Astrocyte (in vitro differentiated cells and primary cell): ENCODE measurements around the gene TMEM87A. TPM values are rescaled to one million over a fixed set of nuclear protein-coding genes. Genes with fewer than 3 reads are reported as not detected.

Experiments
- DNase-seq: peaks from one replicate; pipeline ENCODE4 v3.0.0-alpha.2; 2010; ENCODE audit warnings: low read depth
- FAIRE-seq: peaks from 2 replicates; lab custom pipeline; 2011; peaks lifted over from hg19 to GRCh38; lab: Jason Lieb, UNC
- H2AFZ ChIP-seq: 2 replicates; pipeline ENCODE4 v1.6.0; 2012; ENCODE audit warnings: low read depth, low read length, inconsistent platforms
- H3K27ac ChIP-seq: 2 replicates; pipeline ENCODE4 v1.5.1; 2011; ENCODE audit warnings: low read depth, low read length, inconsistent platforms
- H3K27me3 ChIP-seq: 2 replicates; pipeline ENCODE4 v1.6.0; 2011; ENCODE audit warnings: low read length, inconsistent platforms; ENCODE audit not compliant: insufficient read depth
- H3K36me3 ChIP-seq: 2 replicates; pipeline ENCODE4 v1.5.1; 2011; ENCODE audit warnings: low read length, inconsistent platforms; ENCODE audit not compliant: insufficient read depth
- H3K4me1 ChIP-seq: 2 replicates; pipeline ENCODE4 v1.5.1; 2011; ENCODE audit warnings: low read length, inconsistent platforms; ENCODE audit not compliant: insufficient read depth
- H3K4me2 ChIP-seq: 2 replicates; pipeline ENCODE4 v1.6.0; 2012; ENCODE audit warnings: low read length, inconsistent platforms
- H3K4me3 ChIP-seq: 2 replicates; pipeline ENCODE4 v1.5.1; 2011; ENCODE audit warnings: low read depth, mild to moderate bottlenecking, low read length, inconsistent platforms; ENCODE audit not compliant: insufficient read depth
- H3K79me2 ChIP-seq: 2 replicates; pipeline ENCODE4 v1.6.0; 2012; ENCODE audit warnings: mild to moderate bottlenecking, low read length, inconsistent platforms; ENCODE audit not compliant: insufficient read depth
- H3K9ac ChIP-seq: 2 replicates; pipeline ENCODE4 v1.6.0; 2012; ENCODE audit warnings: mild to moderate bottlenecking, low read length, inconsistent platforms
- H3K9me3 ChIP-seq: 2 replicates; pipeline ENCODE4 v1.5.1; 2012; ENCODE audit warnings: low read depth, mild to moderate bottlenecking, low read length, inconsistent platforms; ENCODE audit not compliant: insufficient read depth
- H4K20me1 ChIP-seq: 2 replicates; pipeline ENCODE4 v1.6.0; 2012; ENCODE audit warnings: low read length, inconsistent platforms; ENCODE audit not compliant: insufficient read depth
- H3K27ac Mint-ChIP-seq: one replicate; pipeline ENCODE4 v1.8.0; 2021; ENCODE audit warnings: mild to moderate bottlenecking, mixed read lengths; ENCODE audit not compliant: unreplicated experiment
- H3K27me3 Mint-ChIP-seq: one replicate; pipeline ENCODE4 v1.8.0; 2021; ENCODE audit warnings: low read depth, mixed read lengths; ENCODE audit not compliant: unreplicated experiment
- H3K36me3 Mint-ChIP-seq: one replicate; pipeline ENCODE4 v1.8.0; 2021; ENCODE audit warnings: low read depth, mixed read lengths; ENCODE audit not compliant: unreplicated experiment
- H3K4me1 Mint-ChIP-seq: one replicate; pipeline ENCODE4 v1.8.0; 2021; ENCODE audit warnings: low read depth, mixed read lengths; ENCODE audit not compliant: unreplicated experiment
- H3K4me3 Mint-ChIP-seq: one replicate; pipeline ENCODE4 v1.8.0; 2021; ENCODE audit warnings: mild to moderate bottlenecking, moderate library complexity, mixed read lengths; ENCODE audit not compliant: unreplicated experiment
- H3K9me3 Mint-ChIP-seq: one replicate; pipeline ENCODE4 v1.8.0; 2021; ENCODE audit warnings: mild to moderate bottlenecking, mixed read lengths; ENCODE audit not compliant: unreplicated experiment
- CTCF ChIP-seq: IDR thresholded peaks from 2 replicates; pipeline ENCODE4 v1.5.1; 2011; ENCODE audit warnings: low read depth, mild to moderate bottlenecking, inconsistent platforms, low read length, moderate library complexity; ENCODE audit not compliant: insufficient read depth
- EZH2 ChIP-seq: IDR thresholded peaks from 2 replicates; pipeline ENCODE4 v1.6.1; 2012; ENCODE audit warnings: mild to moderate bottlenecking, low read length, inconsistent platforms; ENCODE audit not compliant: insufficient read depth
- total RNA-seq: library from RNA; stranded (reverse); gene quantifications from 2 replicates; pipeline ENCODE4 v1.2.1, GENCODE V29; 2021

Gene TMEM87A
- total RNA-seq, 1 donor from 2014 or later, result 40.9 TPM

GRCh38 chr15:42275780-42276391, 2.7 kb upstream of the TMEM87A start:
- Histone ChIP-seq H3K4me1 (peaks cover 25% of the 10 kb centered on the region), H3K27me3 (no peaks in the 10 kb centered on the region), H3K4me2 (peak overlapping the region; percentile 99), H2AFZ (peak overlapping the region; percentile 54), H3K9ac (peak overlapping the region; percentile 99), H3K9me3 (no peaks in the 10 kb centered on the region), H3K79me2 (peaks cover 38% of the 10 kb centered on the region), H4K20me1 (peaks cover 15% of the 10 kb centered on the region), H3K36me3 (no peaks in the 10 kb centered on the region), H3K4me3 (peak overlapping the region; percentile 19), H3K27ac (peak overlapping the region; percentile 99)
- Mint-ChIP-seq H3K4me3 (no peak overlapping the region), H3K27me3 (no peaks in the 10 kb centered on the region), H3K9me3 (no peaks in the 10 kb centered on the region), H3K4me1 (peaks cover 14% of the 10 kb centered on the region), H3K36me3 (peaks cover under 1% of the 10 kb centered on the region), H3K27ac (no peak overlapping the region)
- no peak for TF ChIP-seq EZH2
- TF ChIP-seq CTCF, result no peak
- DNase-seq (no peak), FAIRE-seq (no peak)

GRCh38 chr15:42274702-42274989, 1.4 kb upstream of the TMEM87A start:
- Mint-ChIP-seq H3K4me3 (peak overlapping the region; percentile 98), H3K27me3 (no peaks in the 10 kb centered on the region), H3K27ac (peak overlapping the region; percentile 100), H3K4me1 (peaks cover 16% of the 10 kb centered on the region), H3K36me3 (peaks cover 3% of the 10 kb centered on the region), H3K9me3 (no peaks in the 10 kb centered on the region)
- Histone ChIP-seq H3K4me2 (peak overlapping the region; percentile 99), H3K4me1 (peaks cover 25% of the 10 kb centered on the region), H3K4me3 (peak overlapping the region; percentile 95), H3K27ac (peak overlapping the region; percentile 99), H3K9me3 (no peaks in the 10 kb centered on the region), H3K27me3 (no peaks in the 10 kb centered on the region), H3K9ac (peak overlapping the region; percentile 99), H3K36me3 (no peaks in the 10 kb centered on the region), H2AFZ (peak overlapping the region; percentile 70), H3K79me2 (peaks cover 51% of the 10 kb centered on the region), H4K20me1 (peaks cover 18% of the 10 kb centered on the region)
- DNase-seq, result no peak
- no peak for FAIRE-seq
- TF ChIP-seq CTCF (no peak), EZH2 (no peak)

GRCh38 chr15:42273900-42274701, 868 bp upstream of the TMEM87A start:
- Histone ChIP-seq H3K9ac (peak overlapping the region; percentile 99), H3K27me3 (no peaks in the 10 kb centered on the region), H3K27ac (peak overlapping the region; percentile 99), H3K79me2 (peaks cover 55% of the 10 kb centered on the region), H3K36me3 (no peaks in the 10 kb centered on the region), H3K4me1 (peaks cover 25% of the 10 kb centered on the region), H2AFZ (peak overlapping the region; percentile 70), H3K9me3 (no peaks in the 10 kb centered on the region), H3K4me3 (peak overlapping the region; percentile 95), H3K4me2 (peak overlapping the region; percentile 99), H4K20me1 (peaks cover 18% of the 10 kb centered on the region)
- Mint-ChIP-seq H3K27me3 (no peaks in the 10 kb centered on the region), H3K4me1 (peaks cover 18% of the 10 kb centered on the region), H3K27ac (peak overlapping the region; percentile 100), H3K4me3 (peak overlapping the region; percentile 98), H3K9me3 (no peaks in the 10 kb centered on the region), H3K36me3 (peaks cover 5% of the 10 kb centered on the region)
- TF ChIP-seq EZH2 (no peak), CTCF (no peak)
- FAIRE-seq, result no peak
- peak; percentile 76 for DNase-seq
